Activated CD8-positive, alpha-beta memory T cell treated with anti-CD3 and anti-CD28 coated beads, Interleukin-2, amount 10 ng/mL, durations not matched to agents 7 days and 5 days (primary cell): ENCODE results near the gene UBXN11. TPM values are rescaled to one million over a fixed set of nuclear protein-coding genes. Genes with fewer than 3 reads are reported as not detected.
A peak's percentile ranks its signal among the peaks of the same experiment; 100 is the strongest.

ENCODE experiments used
- ATAC-seq: fragments of 150-1000 bp; cut with Tn5 transposase; one replicate; pipeline ENCODE4 v1.10.0; 2021; ENCODE audit warnings: moderate library complexity
- CTCF ChIA-PET: fragments of 350-600 bp; sonication (Branson Sonifier 250); formaldehyde crosslinking; loops from one replicate; lab custom pipeline; 2021; ENCODE audit warnings: antibody characterized with exemption; lab: Charles Lee
- DNase-seq: peaks from one replicate; pipeline ENCODE4 v3.0.0-alpha.2; 2020
- H3K27ac Mint-ChIP-seq: one replicate; pipeline ENCODE4 v1.8.0; 2021; ENCODE audit warnings: mild to moderate bottlenecking, mixed read lengths
- H3K27me3 Mint-ChIP-seq: one replicate; pipeline ENCODE4 v1.8.0; 2021; ENCODE audit warnings: mixed read lengths
- H3K36me3 Mint-ChIP-seq: one replicate; pipeline ENCODE4 v1.8.0; 2021; ENCODE audit warnings: mild to moderate bottlenecking, mixed read lengths
- H3K4me1 Mint-ChIP-seq: one replicate; pipeline ENCODE4 v1.8.0; 2021; ENCODE audit warnings: mixed read lengths
- H3K4me3 Mint-ChIP-seq: one replicate; pipeline ENCODE4 v1.8.0; 2021; ENCODE audit warnings: mild to moderate bottlenecking, moderate library complexity, mixed read lengths
- H3K9me3 Mint-ChIP-seq: one replicate; pipeline ENCODE4 v1.8.0; 2022; ENCODE audit warnings: low read depth, mixed read lengths
- total RNA-seq, 2 experiments: library from RNA; stranded (reverse); gene quantifications; one replicate each; pipeline ENCODE4 v1.2.3, GENCODE V29; 2021

Gene UBXN11
- total RNA-seq, 2 experiments from 2014 or later: 27.7 to 39.3 TPM

DNA sequence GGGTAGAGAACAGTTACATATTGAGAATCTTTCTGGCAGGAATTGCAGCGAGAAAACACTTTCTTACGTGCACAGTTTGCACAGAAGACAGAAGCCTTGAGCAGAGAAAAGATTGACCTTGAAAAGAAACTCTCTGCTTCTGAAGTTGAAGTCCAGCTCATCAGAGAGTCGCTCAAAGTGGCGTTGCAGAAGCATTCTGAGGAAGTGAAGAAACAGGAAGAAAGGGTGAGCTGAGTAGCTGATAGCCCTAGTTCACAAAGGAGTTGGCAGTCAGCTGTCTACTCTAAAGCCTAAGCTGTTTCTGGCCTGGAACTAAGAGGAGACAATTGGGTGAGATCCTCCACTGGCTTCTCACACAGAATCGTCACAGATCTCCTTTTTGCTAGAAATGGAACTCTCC lies 46.9 kb downstream of the UBXN11 start:
- Mint-ChIP-seq H3K4me1 (no peaks in the 10 kb centered on the region), H3K27me3 (no peaks in the 10 kb centered on the region), H3K4me3 (no peak overlapping the region), H3K27ac (no peak overlapping the region), H3K9me3 (no peaks in the 10 kb centered on the region), H3K36me3 (peaks cover 68% of the 10 kb centered on the region)
- CTCF ChIA-PET: interaction anchor here (0.6 to 1.9 kb wide), 4 partner anchors 16 to 157 kb away, joined by 3 to 4 read pairs (median 4); no protein-coding TSS in a partner anchor
- ATAC-seq: no peak
- no peak for DNase-seq

DNA sequence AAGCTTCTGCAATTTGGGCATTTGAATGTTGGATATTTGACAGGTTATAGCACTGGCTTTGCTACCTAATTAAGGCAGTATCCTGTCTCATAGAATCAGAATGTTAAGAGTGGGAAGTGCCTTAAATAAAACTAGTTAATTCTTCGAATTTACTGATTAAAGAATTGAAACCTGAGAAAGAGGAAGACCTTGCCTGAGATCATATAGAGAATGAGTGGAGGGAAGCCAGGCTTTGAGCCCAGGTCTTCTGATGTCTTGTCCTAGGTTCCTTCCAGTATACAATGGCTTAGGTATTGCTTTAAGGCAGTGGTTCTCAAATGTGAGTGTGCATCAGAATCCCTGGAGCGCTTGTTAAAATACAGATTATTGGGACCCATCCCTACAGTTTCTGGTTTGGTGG lies 47.4 kb downstream of the UBXN11 start:
- H3K4me1 Mint-ChIP-seq: no peaks in the 10 kb centered on the region
- no peak overlapping the region for H3K27ac Mint-ChIP-seq
- CTCF ChIA-PET: interaction anchor here (0.6 to 1.7 kb wide), 3 partner anchors 22 to 158 kb away, joined by 3 to 4 read pairs (median 3); no protein-coding TSS in a partner anchor
- H3K27me3 Mint-ChIP-seq: no peaks in the 10 kb centered on the region
- H3K4me3 Mint-ChIP-seq: no peak overlapping the region
- no peaks in the 10 kb centered on the region for H3K9me3 Mint-ChIP-seq
- H3K36me3 Mint-ChIP-seq: peaks cover 65% of the 10 kb centered on the region
- DNase-seq (no peak), ATAC-seq (no peak)

DNA sequence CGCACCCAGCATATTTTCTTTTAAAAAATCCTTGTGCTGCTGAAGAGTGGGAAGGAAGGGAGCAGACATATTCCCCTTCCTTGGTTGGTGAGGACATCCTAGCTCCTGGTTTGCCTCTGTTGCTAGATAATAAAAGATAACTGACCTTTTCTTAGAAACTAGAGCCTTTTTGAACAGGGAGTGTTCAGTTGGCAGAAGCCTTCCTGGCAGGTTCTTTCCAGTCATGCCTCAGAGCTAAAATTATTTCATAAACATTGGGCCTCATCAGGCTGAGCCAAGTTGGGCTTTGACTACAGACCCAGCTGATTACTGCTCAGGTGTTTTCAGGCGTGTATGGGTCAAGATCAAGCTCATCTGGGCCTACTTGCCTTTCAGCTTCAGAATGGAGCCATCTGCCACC lies 49.2 kb downstream of the UBXN11 start:
- Mint-ChIP-seq H3K27ac (no peak overlapping the region), H3K9me3 (no peaks in the 10 kb centered on the region), H3K4me1 (peaks cover 6% of the 10 kb centered on the region), H3K27me3 (no peaks in the 10 kb centered on the region), H3K36me3 (peaks cover 58% of the 10 kb centered on the region), H3K4me3 (no peak overlapping the region)
- CTCF ChIA-PET: interaction anchor here (1.3 to 1.5 kb wide), 2 partner anchors 18 to 87 kb away, joined by 3 read pairs; partner anchors contain the start of gene ZNF593
- DNase-seq (no peak), ATAC-seq (no peak)

DNA sequence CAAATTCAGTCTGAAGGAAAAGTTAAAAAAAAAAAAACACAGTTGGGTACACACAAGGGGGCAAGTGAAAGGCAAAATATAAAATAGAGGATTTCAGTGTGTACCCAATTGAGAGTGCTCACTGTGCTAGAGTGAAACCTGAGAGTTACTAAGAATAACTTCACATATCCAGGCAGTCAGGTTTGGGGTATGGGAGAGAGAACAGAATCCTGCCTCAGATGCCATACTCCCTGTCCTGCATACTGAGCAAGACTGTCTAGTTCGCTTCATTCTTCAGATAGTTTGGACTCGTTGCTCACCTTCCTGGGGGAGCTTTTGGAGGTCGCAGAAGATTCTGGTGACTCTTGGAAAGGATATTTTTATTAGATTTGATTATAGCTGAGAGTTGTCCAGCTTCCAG lies 52.0 kb downstream of the UBXN11 start:
- CTCF ChIA-PET: interaction anchor here (0.9 to 1.5 kb wide), 4 partner anchors 20 to 93 kb away, joined by 3 to 6 read pairs (median 3); partner anchors contain the start of genes CEP85 and ZNF593
- Mint-ChIP-seq H3K4me1 (peaks cover 10% of the 10 kb centered on the region), H3K36me3 (peaks cover 47% of the 10 kb centered on the region), H3K4me3 (no peak overlapping the region), H3K27me3 (no peaks in the 10 kb centered on the region), H3K9me3 (no peaks in the 10 kb centered on the region), H3K27ac (no peak overlapping the region)
- no peak for ATAC-seq
- DNase-seq: no peak

DNA sequence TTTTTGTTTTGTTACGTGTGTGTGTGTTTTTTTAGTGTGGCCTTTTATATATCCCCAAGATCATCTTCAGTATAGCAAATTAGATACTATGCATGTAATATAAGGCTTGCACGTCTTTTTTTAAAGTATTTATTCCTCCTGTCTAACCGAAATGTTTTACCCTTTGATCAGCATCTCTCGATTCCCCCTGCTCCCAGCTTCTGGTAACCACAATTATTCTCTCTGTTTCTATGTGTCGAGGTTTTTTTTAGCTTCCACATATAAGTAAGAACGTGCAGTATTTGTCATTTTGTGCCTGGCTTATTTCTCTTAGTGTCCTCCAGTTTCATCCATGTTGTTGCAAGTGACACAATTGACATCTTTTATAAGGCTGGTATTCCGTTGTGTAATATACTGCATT lies 53.7 kb downstream of the UBXN11 start:
- Mint-ChIP-seq H3K27ac (no peak overlapping the region), H3K4me3 (no peak overlapping the region), H3K36me3 (peaks cover 37% of the 10 kb centered on the region), H3K27me3 (no peaks in the 10 kb centered on the region), H3K9me3 (no peaks in the 10 kb centered on the region), H3K4me1 (peaks cover 10% of the 10 kb centered on the region)
- ATAC-seq: no peak
- CTCF ChIA-PET: interaction anchor here (0.9 kb wide), 1 partner anchor 111 kb away, joined by 3 read pairs; no protein-coding TSS in a partner anchor
- no peak for DNase-seq

DNA sequence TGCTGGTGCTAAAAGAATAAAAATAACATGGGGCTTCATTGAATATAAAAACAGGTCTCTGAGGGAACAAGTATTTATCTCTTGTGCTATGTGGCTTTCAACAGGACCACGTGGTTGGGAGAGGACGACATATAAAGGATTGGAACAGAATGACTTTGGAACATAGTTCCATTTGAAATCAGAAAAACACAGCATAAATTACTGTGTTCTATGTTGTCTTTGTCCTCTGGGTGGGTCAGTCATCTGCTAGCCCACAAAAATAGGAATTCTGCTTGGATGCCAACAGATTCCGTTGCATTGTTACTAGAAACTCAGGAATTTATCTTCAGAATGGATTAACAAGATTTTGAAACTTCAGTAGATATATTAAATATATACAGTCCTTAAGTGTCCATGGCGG lies 66.5 kb downstream of the UBXN11 start:
- Mint-ChIP-seq H3K27me3 (no peaks in the 10 kb centered on the region), H3K9me3 (no peaks in the 10 kb centered on the region), H3K27ac (no peak overlapping the region), H3K4me1 (peaks cover 34% of the 10 kb centered on the region), H3K36me3 (peaks cover 55% of the 10 kb centered on the region), H3K4me3 (no peak overlapping the region)
- CTCF ChIA-PET: no interaction called here
- ATAC-seq (no peak), DNase-seq (no peak)

DNA sequence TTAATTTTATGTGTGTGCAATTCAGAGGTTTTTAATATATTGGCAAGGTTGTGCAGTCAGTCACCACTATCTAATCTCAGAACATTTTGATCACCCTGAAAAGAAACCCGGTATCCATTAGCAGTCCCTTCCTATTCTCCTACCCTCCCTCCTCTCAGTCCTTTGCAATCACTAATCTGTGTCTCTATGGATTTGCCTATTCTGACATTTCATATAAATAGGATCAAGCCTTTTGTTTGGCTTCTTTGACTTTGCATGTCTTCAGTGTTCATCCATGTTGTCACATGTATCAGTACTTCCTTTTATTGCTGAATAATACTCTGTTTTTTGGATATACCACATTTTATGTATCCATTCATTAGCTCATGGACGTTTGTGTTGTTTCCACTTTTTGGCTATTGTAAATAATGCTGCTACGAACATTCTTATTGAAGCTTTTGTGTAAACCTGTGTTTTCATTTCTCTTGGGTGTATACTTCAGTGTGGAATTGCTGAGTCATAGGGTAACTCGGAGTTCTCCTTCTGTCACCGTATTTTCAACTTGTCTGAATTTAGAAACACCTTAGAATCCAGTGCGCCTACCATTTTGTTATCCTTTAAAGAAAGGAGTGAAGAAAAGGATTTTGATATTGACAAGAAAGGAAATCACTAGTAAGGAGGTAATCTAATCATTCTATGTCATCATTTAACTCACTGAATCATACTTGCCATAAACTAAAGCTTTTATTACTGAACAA lies 69.0 kb downstream of the UBXN11 start:
- DNase-seq: no peak
- peaks cover 35% of the 10 kb centered on the region for H3K36me3 Mint-ChIP-seq
- no peaks in the 10 kb centered on the region for H3K27me3 Mint-ChIP-seq
- peaks cover 39% of the 10 kb centered on the region for H3K4me1 Mint-ChIP-seq
- no peak for ATAC-seq
- peak overlapping the region; percentile 14 for H3K4me3 Mint-ChIP-seq
- CTCF ChIA-PET: interaction anchor here (0.7 to 1.5 kb wide), 3 partner anchors 21 to 68 kb away, joined by 3 to 6 read pairs (median 3); partner anchors contain the start of gene ZNF593
- H3K9me3 Mint-ChIP-seq: no peaks in the 10 kb centered on the region
- H3K27ac Mint-ChIP-seq: peak overlapping the region; percentile 42

DNA sequence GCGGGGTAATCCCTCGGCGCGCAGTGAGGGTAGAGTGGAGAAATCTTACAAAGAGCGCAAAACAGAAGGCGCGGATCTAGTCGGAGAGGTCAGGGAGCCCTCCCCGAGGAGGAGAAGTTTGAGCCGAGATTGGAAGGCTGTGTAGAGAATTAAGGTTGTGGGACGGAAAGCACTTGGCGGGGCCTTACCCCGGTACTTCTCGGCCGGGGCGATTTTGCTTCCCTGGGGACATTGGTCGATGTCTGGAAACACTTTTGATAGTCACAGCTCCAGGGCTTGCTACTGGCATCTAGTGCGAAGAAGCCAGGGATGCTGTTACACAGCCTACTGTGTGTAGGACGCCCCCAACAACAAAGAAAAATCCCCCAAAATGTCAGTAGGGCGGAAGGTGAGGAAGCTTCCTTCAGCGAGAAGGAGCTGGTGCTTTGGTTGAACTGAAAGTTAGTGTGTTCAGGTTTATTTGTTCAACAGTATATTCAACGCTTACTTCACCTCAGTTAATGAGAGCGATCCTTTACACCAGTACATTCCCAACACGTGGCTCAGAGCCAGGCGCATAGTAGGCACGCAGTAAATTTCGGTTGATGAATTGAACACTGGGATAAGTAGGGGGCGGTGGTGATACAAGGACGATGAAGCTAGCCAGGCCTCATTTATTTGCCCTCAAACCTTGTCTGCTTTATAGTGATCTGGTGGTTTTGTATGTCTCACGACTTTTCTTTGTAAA lies 71.6 kb downstream of the UBXN11 start:
- Mint-ChIP-seq H3K27me3 (no peaks in the 10 kb centered on the region), H3K27ac (peak overlapping the region; percentile 88), H3K4me3 (peak overlapping the region; percentile 96), H3K9me3 (no peaks in the 10 kb centered on the region), H3K36me3 (peaks cover 26% of the 10 kb centered on the region), H3K4me1 (peaks cover 39% of the 10 kb centered on the region)
- DNase-seq: peak; percentile 48
- CTCF ChIA-PET: interaction anchor here (0.6 to 4.7 kb wide), 62 partner anchors 8 to 339 kb away, joined by 3 to 105 read pairs (median 6); partner anchors contain the start of genes C1orf232, CATSPER4, CD52 and CNKSR1
- no peak for ATAC-seq

DNA sequence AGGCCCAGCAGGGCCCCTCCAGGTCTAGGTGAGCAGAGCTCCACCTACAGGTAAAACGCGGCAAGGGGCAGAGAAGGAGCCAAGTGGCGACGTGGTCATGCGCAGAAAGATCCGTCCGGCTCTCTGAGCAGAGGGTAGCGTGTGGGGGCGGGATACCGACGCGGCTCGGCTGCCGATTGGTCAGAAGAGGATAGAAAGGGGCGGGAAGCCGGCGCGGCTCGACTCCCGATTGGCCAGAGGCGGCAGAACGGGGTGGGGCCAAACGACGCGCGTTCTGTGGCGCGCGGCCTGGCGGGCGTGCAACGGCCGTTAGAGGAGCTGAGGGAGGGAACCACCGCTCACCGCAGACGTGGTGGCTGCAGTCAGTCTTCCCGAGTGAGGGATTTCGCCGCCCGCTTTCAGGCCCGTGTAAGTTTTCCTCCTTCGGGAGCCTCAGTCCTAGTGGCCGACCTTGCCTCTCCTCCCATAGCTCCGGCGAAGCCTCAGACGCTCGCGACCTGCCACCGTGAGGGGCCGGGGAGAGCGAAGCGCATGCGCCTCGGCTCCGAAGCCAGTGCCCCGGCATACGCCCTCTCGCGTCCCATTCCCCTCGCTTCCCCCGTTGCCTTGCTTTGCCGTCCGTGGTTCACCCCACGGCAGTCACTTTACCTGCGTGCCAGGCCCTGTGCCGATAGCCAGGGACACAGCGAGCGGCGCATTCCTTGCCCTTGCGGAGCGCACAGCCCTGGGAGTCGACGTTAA lies 72.4 kb downstream of the UBXN11 start, which contains the start of gene CEP85:
CEP85 (plus strand) TSS at position 298 of the 741 bp plus-strand sequence. CDS start 5,584 bp downstream, outside the sequence.
- Mint-ChIP-seq H3K36me3 (peaks cover 22% of the 10 kb centered on the region), H3K27me3 (no peaks in the 10 kb centered on the region), H3K4me3 (peak within 1 kb of the TSS; percentile 96), H3K4me1 (peaks cover 36% of the 10 kb centered on the region), H3K9me3 (no peaks in the 10 kb centered on the region), H3K27ac (peak within 1 kb of the TSS; percentile 88)
- peak; percentile 95 for ATAC-seq
- DNase-seq: peak; percentile 99
- CTCF ChIA-PET: interaction anchor here (0.6 to 4.7 kb wide), 66 partner anchors 10 to 338 kb away, joined by 3 to 105 read pairs (median 6); partner anchors contain the start of genes C1orf232, CATSPER4, CD52 and CNKSR1

Other genes starting within 250 kb of the UBXN11 start
- not detected for gene TRIM63, start 239.0 kb downstream of the UBXN11 start, total RNA-seq
- gene PDIK1L, start 194.8 kb downstream of the UBXN11 start, total RNA-seq: 10 to 100 TPM; 18.3 to 20.2 TPM
- gene FAM110D, start 147.6 kb downstream of the UBXN11 start, total RNA-seq: not detected
- not detected for gene C1orf232, start 137.7 kb downstream of the UBXN11 start, total RNA-seq
- gene ZNF593, start 136.7 kb downstream of the UBXN11 start, total RNA-seq: 10 to 100 TPM; 40.1 to 48.1 TPM
- not detected for gene ZNF593OS, start 134.8 kb downstream of the UBXN11 start, total RNA-seq
- gene CNKSR1, start 129.1 kb downstream of the UBXN11 start, total RNA-seq: 1 to 10 TPM; 1.4 to 1.5 TPM
- gene CATSPER4, start 116.0 kb downstream of the UBXN11 start, total RNA-seq: under 1 TPM in 1 of 2 experiments, not detected in 1; 0.15 TPM
- gene CEP85, start 72.4 kb downstream of the UBXN11 start, total RNA-seq: 10 to 100 TPM; 42.0 to 56.3 TPM
- 100 to 1,000 TPM; 562 to 632 TPM for gene SH3BGRL3, start 26.6 kb downstream of the UBXN11 start, total RNA-seq
- 100 to 1,000 TPM; 951 to 971 TPM for gene CD52, start 11.3 kb upstream of the UBXN11 start, total RNA-seq
- 1 to 10 TPM; 5.7 to 8.6 TPM for gene CRYBG2, start 47.5 kb upstream of the UBXN11 start, total RNA-seq
- gene ZNF683, start 66.1 kb upstream of the UBXN11 start, total RNA-seq: 10 to 100 TPM in 1 of 2 experiments, 1 to 10 TPM in 1; 7.0 to 26.3 TPM
- gene LIN28A, start 104.2 kb upstream of the UBXN11 start, total RNA-seq: not detected
- 10 to 100 TPM; 49.2 to 54.0 TPM for gene DHDDS, start 125.7 kb upstream of the UBXN11 start, total RNA-seq
- gene HMGN2, start 165.8 kb upstream of the UBXN11 start, total RNA-seq: 100 to 1,000 TPM; 743 to 915 TPM
- gene RPS6KA1, start 223.1 kb upstream of the UBXN11 start, total RNA-seq: 100 to 1,000 TPM; 158 to 181 TPM